Keratinocyte (primary cell): ENCODE measurements around the gene CPED1. TPM values are rescaled to one million over a fixed set of nuclear protein-coding genes. Genes with fewer than 3 reads are reported as not detected.
A peak's percentile ranks its signal among the peaks of the same experiment; 100 is the strongest.

Experiments used
- DNase-seq: peaks from one replicate; pipeline ENCODE4 v3.0.0-alpha.2; 2011; ENCODE audit warnings: low read depth, missing footprints, low spot score
- FAIRE-seq: peaks from 2 replicates; lab custom pipeline; 2011; peaks lifted over from hg19 to GRCh38; lab: Jason Lieb, UNC
- H2AFZ ChIP-seq: 2 replicates; pipeline ENCODE4 v1.6.0; 2012; ENCODE audit warnings: low read length, control low read depth, inconsistent platforms; ENCODE audit not compliant: control insufficient read depth
- H3K27ac ChIP-seq: 2 replicates; pipeline ENCODE4 v1.5.1; 2011; ENCODE audit warnings: low read length; ENCODE audit not compliant: control insufficient read depth, insufficient read depth
- H3K27me3 ChIP-seq: 3 replicates; pipeline ENCODE4 v1.6.0; 2011; ENCODE audit warnings: low read length; ENCODE audit not compliant: control insufficient read depth, insufficient read depth; ENCODE audit errors: extremely low read depth
- H3K36me3 ChIP-seq, 2 experiments: 2 replicates in 1 of 2; 3 replicates in 1 of 2; pipeline ENCODE4 v1.5.1; 2011; ENCODE audit warnings: low read length in 2 of 2, mild to moderate bottlenecking in 1 of 2; ENCODE audit not compliant: control insufficient read depth in 2 of 2, insufficient read depth in 2 of 2; ENCODE audit errors: extremely low read depth in 1 of 2
- H3K4me1 ChIP-seq: 3 replicates; pipeline ENCODE4 v1.5.1; 2011; ENCODE audit warnings: low read length; ENCODE audit not compliant: control insufficient read depth, insufficient read depth; ENCODE audit errors: extremely low read depth
- H3K4me2 ChIP-seq: 3 replicates; pipeline ENCODE4 v1.6.0; 2011; ENCODE audit warnings: low read depth, low read length; ENCODE audit not compliant: control insufficient read depth, insufficient read depth; ENCODE audit errors: extremely low read depth
- H3K4me3 ChIP-seq, 3 experiments: fragments of 200-600 bp in 1 of 3; sonication (generic) in 1 of 3; 2 replicates in 2 of 3; 3 replicates in 1 of 3; pipeline ENCODE4 v1.5.1; 2011 to 2016; ENCODE audit warnings: low read length in 3 of 3, mild to moderate bottlenecking in 3 of 3, control low read depth in 2 of 3, inconsistent platforms in 1 of 3, low read depth in 1 of 3, mixed read lengths in 1 of 3, mixed run types in 1 of 3, moderate library complexity in 1 of 3; ENCODE audit not compliant: control insufficient read depth in 2 of 3, insufficient read depth in 2 of 3; ENCODE audit errors: extremely low read depth in 1 of 3
- H3K79me2 ChIP-seq: 2 replicates; pipeline ENCODE4 v1.6.0; 2012; ENCODE audit warnings: low read length; ENCODE audit not compliant: control insufficient read depth, insufficient read depth
- H3K9ac ChIP-seq: 3 replicates; pipeline ENCODE4 v1.6.0; 2011; ENCODE audit warnings: low read length; ENCODE audit not compliant: control insufficient read depth, insufficient read depth; ENCODE audit errors: extremely low read depth
- H3K9me1 ChIP-seq: 3 replicates; pipeline ENCODE4 v1.6.0; 2011; ENCODE audit warnings: low read length; ENCODE audit not compliant: control insufficient read depth, insufficient read depth; ENCODE audit errors: extremely low read depth
- H3K9me3 ChIP-seq: 2 replicates; pipeline ENCODE4 v1.5.1; 2012; ENCODE audit warnings: low read depth, low read length; ENCODE audit not compliant: control insufficient read depth
- H4K20me1 ChIP-seq: 3 replicates; pipeline ENCODE4 v1.6.0; 2011; ENCODE audit warnings: low read length; ENCODE audit not compliant: control insufficient read depth, insufficient read depth; ENCODE audit errors: extremely low read depth
- EZH2 ChIP-seq: IDR thresholded peaks from one replicate; pipeline ENCODE4 v1.6.1; 2012; ENCODE audit warnings: inconsistent platforms, mild to moderate bottlenecking, low read length, moderate library complexity
- dilution Hi-C: fragments of 300-500 bp; cut with MboI; formaldehyde crosslinking; loops from one replicate; pipeline ENCODE4 v1.7.0; 2020; ENCODE audit warnings: low sequenced_read_pairs; ENCODE audit not compliant: extremely low pct_ligation_motif_present
- polyA plus RNA-seq, 5 experiments: library from polyadenylated mRNA; depleted of rRNA in 3 of 5; stranded (reverse) in 3 of 5; stranded (forward) in 1 of 5; unstranded in 1 of 5; fragments of >200 nt; gene quantifications; 1 replicate in 1 of 5; 2 replicates in 3 of 5; 3 replicates in 1 of 5; pipeline versions ENCODE4 v1.2.1 to v1.2.3, GENCODE V29; 2011 to 2012; ENCODE audit warnings: missing spikeins in 2 of 5, low read depth in 1 of 5, low replicate concordance in 1 of 5
- TF ChIP-seq, protein P1 (sequence below), 3 experiments: IDR thresholded peaks in 1 of 3; conservative IDR thresholded peaks in 1 of 3; optimal IDR thresholded peaks in 1 of 3; 2 replicates in 2 of 3; 3 replicates in 1 of 3; pipeline versions ENCODE3 to v1.5.1; 2011; ENCODE audit warnings: low read length in 3 of 3, mild to moderate bottlenecking in 3 of 3, moderate library complexity in 2 of 3, control low read depth in 1 of 3, inconsistent platforms in 1 of 3; ENCODE audit not compliant: insufficient read depth in 2 of 3; ENCODE audit errors: extremely low read depth in 1 of 3

Gene CPED1
- polyA plus RNA-seq, 1 donor (not counting 4 experiments of a cell fraction or from before 2014, with no cell fraction given) = 0.62 TPM

DNA sequence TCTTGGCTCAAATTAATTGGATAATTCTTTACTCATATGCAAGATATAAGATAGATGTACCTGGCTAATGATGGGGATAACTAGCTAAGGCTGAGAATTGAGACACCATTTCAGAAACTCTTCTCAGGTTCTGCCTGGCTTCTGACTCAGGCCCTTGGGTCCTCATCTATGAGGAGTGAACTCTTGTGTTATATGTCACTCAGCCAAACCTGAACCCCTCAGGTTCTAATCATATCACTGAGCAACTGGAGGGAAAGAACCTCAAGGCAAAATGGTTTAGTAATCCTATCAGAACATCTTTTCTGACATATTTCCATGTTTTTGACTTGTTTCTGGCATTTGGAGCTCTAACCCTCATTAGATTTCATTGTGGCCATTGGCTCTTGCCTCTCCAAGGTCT lies 100.4 kb downstream of the CPED1 start:
- Histone ChIP-seq H3K9ac (no peak overlapping the region), H3K36me3 (no peaks in the 10 kb centered on the region), H3K79me2 (no peaks in the 10 kb centered on the region), H3K27me3 (no peaks in the 10 kb centered on the region), H3K27ac (no peak overlapping the region), H2AFZ (peak overlapping the region; percentile 37), H3K4me3 (no peak overlapping the region), H3K4me2 (no peak overlapping the region), H3K4me1 (peaks cover 24% of the 10 kb centered on the region), H3K9me1 (no peaks in the 10 kb centered on the region), H4K20me1 (no peaks in the 10 kb centered on the region), H3K9me3 (no peaks in the 10 kb centered on the region)
- DNase-seq = no peak
- no peak for FAIRE-seq
- dilution Hi-C loops = no loop called here
- TF ChIP-seq, protein P1, sequence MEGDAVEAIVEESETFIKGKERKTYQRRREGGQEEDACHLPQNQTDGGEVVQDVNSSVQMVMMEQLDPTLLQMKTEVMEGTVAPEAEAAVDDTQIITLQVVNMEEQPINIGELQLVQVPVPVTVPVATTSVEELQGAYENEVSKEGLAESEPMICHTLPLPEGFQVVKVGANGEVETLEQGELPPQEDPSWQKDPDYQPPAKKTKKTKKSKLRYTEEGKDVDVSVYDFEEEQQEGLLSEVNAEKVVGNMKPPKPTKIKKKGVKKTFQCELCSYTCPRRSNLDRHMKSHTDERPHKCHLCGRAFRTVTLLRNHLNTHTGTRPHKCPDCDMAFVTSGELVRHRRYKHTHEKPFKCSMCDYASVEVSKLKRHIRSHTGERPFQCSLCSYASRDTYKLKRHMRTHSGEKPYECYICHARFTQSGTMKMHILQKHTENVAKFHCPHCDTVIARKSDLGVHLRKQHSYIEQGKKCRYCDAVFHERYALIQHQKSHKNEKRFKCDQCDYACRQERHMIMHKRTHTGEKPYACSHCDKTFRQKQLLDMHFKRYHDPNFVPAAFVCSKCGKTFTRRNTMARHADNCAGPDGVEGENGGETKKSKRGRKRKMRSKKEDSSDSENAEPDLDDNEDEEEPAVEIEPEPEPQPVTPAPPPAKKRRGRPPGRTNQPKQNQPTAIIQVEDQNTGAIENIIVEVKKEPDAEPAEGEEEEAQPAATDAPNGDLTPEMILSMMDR (optimal IDR thresholded peaks at IDR 0.05 in 1 of 3, IDR thresholded peaks at IDR 0.05 in 1 of 3, conservative IDR thresholded peaks at IDR 0.05 in 1 of 3; ENCODE audit: extremely low read depth in 1 of 3, insufficient read depth in 2 of 3, low read length in 3 of 3) = no peak
- TF ChIP-seq EZH2 = no peak

DNA sequence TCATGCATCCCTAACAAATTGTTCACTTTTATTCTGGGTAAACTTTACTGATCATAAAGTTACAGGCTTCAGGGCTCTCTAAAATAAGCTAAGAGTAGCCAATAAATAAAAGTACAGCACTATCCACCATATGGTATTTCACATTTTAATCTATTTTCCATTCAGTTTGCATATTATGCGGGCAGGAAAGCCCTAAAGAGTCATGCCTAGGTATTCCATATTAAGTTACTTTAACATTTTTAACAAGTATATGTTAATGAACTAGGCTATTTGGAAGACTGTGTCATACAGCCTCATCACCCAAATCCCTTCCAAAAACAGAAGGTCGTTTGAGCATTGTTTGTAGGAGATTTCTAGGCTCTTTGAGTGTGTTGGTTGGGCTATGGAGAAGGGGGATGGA lies 106.3 kb downstream of the CPED1 start:
- Histone ChIP-seq H3K27ac (no peak overlapping the region), H3K79me2 (no peaks in the 10 kb centered on the region), H3K4me1 (no peaks in the 10 kb centered on the region), H3K9ac (no peak overlapping the region), H3K27me3 (no peaks in the 10 kb centered on the region), H3K36me3 (no peaks in the 10 kb centered on the region), H3K9me3 (no peaks in the 10 kb centered on the region), H3K9me1 (no peaks in the 10 kb centered on the region), H3K4me2 (no peak overlapping the region), H2AFZ (no peak overlapping the region), H3K4me3 (no peak overlapping the region), H4K20me1 (no peaks in the 10 kb centered on the region)
- no peak for TF ChIP-seq EZH2
- TF ChIP-seq, protein P1 (optimal IDR thresholded peaks at IDR 0.05 in 1 of 3, IDR thresholded peaks at IDR 0.05 in 1 of 3, conservative IDR thresholded peaks at IDR 0.05 in 1 of 3; ENCODE audit: extremely low read depth in 1 of 3, insufficient read depth in 2 of 3, low read length in 3 of 3) = no peak
- FAIRE-seq (no peak), DNase-seq (no peak)
- dilution Hi-C loops = no loop called here
